Measurements from ENCODE around the gene BTN2A1. TPM values are rescaled to one million over a fixed set of nuclear protein-coding genes. Genes with fewer than 3 reads are reported as not detected.
"Not testable (repeated sequence)": the region's sequence is repeated elsewhere in the genome, so short reads cannot be mapped to it uniquely, and the experiment has no call there.

Gene BTN2A1
- total RNA-seq, 1 donor from 2014 or later = 8.4 TPM

GRCh38 chr6:26418077-26418476 lies 39.7 kb upstream of the BTN2A1 start:
- H3K36me3 ChIP-seq (ENCODE audit: control insufficient read depth in 3 of 3, insufficient read depth in 3 of 3, low read length in 3 of 3) = not testable (repeated sequence)

GRCh38 chr6:26418795-26419194 lies 39.0 kb upstream of the BTN2A1 start:
- H3K4me3 ChIP-seq (ENCODE audit: low read length in 3 of 3); H3K27ac ChIP-seq (ENCODE audit: low read depth, low read length); H3K27me3 ChIP-seq (ENCODE audit: control insufficient read depth in 3 of 3, insufficient read depth in 3 of 3, low read length in 3 of 3); H3K9me3 ChIP-seq (ENCODE audit: control insufficient read depth in 3 of 3, low read length in 3 of 3); H3K9ac ChIP-seq (ENCODE audit: low read depth in 1 of 3, low read length in 3 of 3); H3K36me3 ChIP-seq (ENCODE audit: control insufficient read depth in 3 of 3, insufficient read depth in 3 of 3, low read length in 3 of 3): not testable (repeated sequence)
- peaks cover 4 to 19% (median 11%) of the 10 kb centered on the region in 3 donors for H3K4me1 ChIP-seq (ENCODE audit: control insufficient read depth in 3 of 3, insufficient read depth in 3 of 3, low read length in 3 of 3)

More at GRCh38 chr6:26418077-26418476, 39.7 kb upstream of the BTN2A1 start:
- H3K9me3 ChIP-seq (ENCODE audit: control insufficient read depth in 3 of 3, low read length in 3 of 3); H3K9ac ChIP-seq (ENCODE audit: low read depth in 1 of 3, low read length in 3 of 3); H3K4me3 ChIP-seq (ENCODE audit: low read length in 3 of 3); H3K27ac ChIP-seq (ENCODE audit: low read depth, low read length); H3K27me3 ChIP-seq (ENCODE audit: control insufficient read depth in 3 of 3, insufficient read depth in 3 of 3, low read length in 3 of 3): not testable (repeated sequence)
- peaks cover 4 to 18% (median 11%) of the 10 kb centered on the region in 3 donors for H3K4me1 ChIP-seq (ENCODE audit: control insufficient read depth in 3 of 3, insufficient read depth in 3 of 3, low read length in 3 of 3)

- H3K9me3 ChIP-seq (ENCODE audit: control insufficient read depth in 3 of 3, low read length in 3 of 3) = no peaks in the 10 kb centered on the region
- H3K27ac ChIP-seq (ENCODE audit: low read depth, low read length) = peak overlapping the region; percentile 64
- peak overlapping the region; percentile 61 to 95 (median 72) for H3K9ac ChIP-seq (ENCODE audit: low read depth in 1 of 3, low read length in 3 of 3)
- H3K4me1 ChIP-seq (ENCODE audit: control insufficient read depth in 3 of 3, insufficient read depth in 3 of 3, low read length in 3 of 3) = peaks cover 4 to 23% (median 11%) of the 10 kb centered on the region in 3 donors
- H3K36me3 ChIP-seq (ENCODE audit: control insufficient read depth in 3 of 3, insufficient read depth in 3 of 3, low read length in 3 of 3) = peaks cover 0 to 3% (median 2%) of the 10 kb centered on the region in 3 donors
- H3K27me3 ChIP-seq (ENCODE audit: control insufficient read depth in 3 of 3, insufficient read depth in 3 of 3, low read length in 3 of 3) = no peaks in the 10 kb centered on the region
- H3K4me3 ChIP-seq (ENCODE audit: low read length in 3 of 3) = peak overlapping the region; percentile 54 to 85 (median 72)
Measured at GRCh38 chr6:26420688-26421171, 37.0 kb upstream of the BTN2A1 start.

GRCh38 chr6:26421259-26422144 lies 36.3 kb upstream of the BTN2A1 start:
- peaks cover 0 to 9% (median 8%) of the 10 kb centered on the region in 3 donors for H3K36me3 ChIP-seq (ENCODE audit: control insufficient read depth in 3 of 3, insufficient read depth in 3 of 3, low read length in 3 of 3)
- peak overlapping the region; percentile 72 to 92 (median 85) for H3K4me3 ChIP-seq (ENCODE audit: low read length in 3 of 3)
- peak overlapping the region; percentile 64 for H3K27ac ChIP-seq (ENCODE audit: low read depth, low read length)
- no peaks in the 10 kb centered on the region for H3K9me3 ChIP-seq (ENCODE audit: control insufficient read depth in 3 of 3, low read length in 3 of 3)
- H3K4me1 ChIP-seq (ENCODE audit: control insufficient read depth in 3 of 3, insufficient read depth in 3 of 3, low read length in 3 of 3) = peaks cover 4 to 23% (median 11%) of the 10 kb centered on the region in 3 donors
- H3K27me3 ChIP-seq (ENCODE audit: control insufficient read depth in 3 of 3, insufficient read depth in 3 of 3, low read length in 3 of 3) = no peaks in the 10 kb centered on the region
- peak overlapping the region; percentile 72 to 95 (median 85) for H3K9ac ChIP-seq (ENCODE audit: low read depth in 1 of 3, low read length in 3 of 3)

- H3K27ac ChIP-seq (ENCODE audit: low read depth, low read length) = no peak overlapping the region
- no peak overlapping the region for H3K9ac ChIP-seq (ENCODE audit: low read depth in 1 of 3, low read length in 3 of 3)
- H3K9me3 ChIP-seq (ENCODE audit: control insufficient read depth in 3 of 3, low read length in 3 of 3) = no peaks in the 10 kb centered on the region
- H3K4me3 ChIP-seq (ENCODE audit: low read length in 3 of 3) = peak overlapping the region in 2 of 3 donors; percentile 85 to 92
- no peaks in the 10 kb centered on the region for H3K27me3 ChIP-seq (ENCODE audit: control insufficient read depth in 3 of 3, insufficient read depth in 3 of 3, low read length in 3 of 3)
- H3K36me3 ChIP-seq (ENCODE audit: control insufficient read depth in 3 of 3, insufficient read depth in 3 of 3, low read length in 3 of 3) = peaks cover 0 to 15% (median 11%) of the 10 kb centered on the region in 3 donors
- peaks cover 4 to 23% (median 11%) of the 10 kb centered on the region in 3 donors for H3K4me1 ChIP-seq (ENCODE audit: control insufficient read depth in 3 of 3, insufficient read depth in 3 of 3, low read length in 3 of 3)
Measured at GRCh38 chr6:26422329-26422728, 35.4 kb upstream of the BTN2A1 start.

- no peaks in the 10 kb centered on the region for H3K9me3 ChIP-seq (ENCODE audit: control insufficient read depth in 3 of 3, low read length in 3 of 3)
Measured at GRCh38 chr6:26426691-26427450, 30.9 kb upstream of the BTN2A1 start.

GRCh38 chr6:26427451-26427809 lies 30.3 kb upstream of the BTN2A1 start:
- Histone ChIP-seq H3K27me3 (ENCODE audit: control insufficient read depth in 3 of 3, insufficient read depth in 3 of 3, low read length in 3 of 3) (no peaks in the 10 kb centered on the region), H3K36me3 (ENCODE audit: control insufficient read depth in 3 of 3, insufficient read depth in 3 of 3, low read length in 3 of 3) (peaks cover 5 to 26% (median 19%) of the 10 kb centered on the region in 3 donors), H3K4me1 (ENCODE audit: control insufficient read depth in 3 of 3, insufficient read depth in 3 of 3, low read length in 3 of 3) (peaks cover 0 to 10% (median 0%) of the 10 kb centered on the region in 3 donors), H3K27ac (ENCODE audit: low read depth, low read length) (no peak overlapping the region), H3K4me3 (ENCODE audit: low read length in 3 of 3) (no peak overlapping the region), H3K9me3 (ENCODE audit: control insufficient read depth in 3 of 3, low read length in 3 of 3) (no peaks in the 10 kb centered on the region), H3K9ac (ENCODE audit: low read depth in 1 of 3, low read length in 3 of 3) (no peak overlapping the region)

More at GRCh38 chr6:26426691-26427450, 30.9 kb upstream of the BTN2A1 start:
- no peaks in the 10 kb centered on the region for H3K27me3 ChIP-seq (ENCODE audit: control insufficient read depth in 3 of 3, insufficient read depth in 3 of 3, low read length in 3 of 3)
- H3K36me3 ChIP-seq (ENCODE audit: control insufficient read depth in 3 of 3, insufficient read depth in 3 of 3, low read length in 3 of 3) = peaks cover 5 to 26% (median 19%) of the 10 kb centered on the region in 3 donors
- H3K27ac ChIP-seq (ENCODE audit: low read depth, low read length) = no peak overlapping the region
- H3K9ac ChIP-seq (ENCODE audit: low read depth in 1 of 3, low read length in 3 of 3) = no peak overlapping the region
- peaks cover 0 to 14% (median 3%) of the 10 kb centered on the region in 3 donors for H3K4me1 ChIP-seq (ENCODE audit: control insufficient read depth in 3 of 3, insufficient read depth in 3 of 3, low read length in 3 of 3)
- H3K4me3 ChIP-seq (ENCODE audit: low read length in 3 of 3) = no peak overlapping the region

- Histone ChIP-seq H3K4me3 (ENCODE audit: low read length in 3 of 3) (no peak overlapping the region), H3K4me1 (ENCODE audit: control insufficient read depth in 3 of 3, insufficient read depth in 3 of 3, low read length in 3 of 3) (peaks cover 0 to 5% (median 0%) of the 10 kb centered on the region in 3 donors), H3K36me3 (ENCODE audit: control insufficient read depth in 3 of 3, insufficient read depth in 3 of 3, low read length in 3 of 3) (peaks cover 5 to 24% (median 16%) of the 10 kb centered on the region in 3 donors), H3K9me3 (ENCODE audit: control insufficient read depth in 3 of 3, low read length in 3 of 3) (no peaks in the 10 kb centered on the region), H3K27me3 (ENCODE audit: control insufficient read depth in 3 of 3, insufficient read depth in 3 of 3, low read length in 3 of 3) (no peaks in the 10 kb centered on the region), H3K9ac (ENCODE audit: low read depth in 1 of 3, low read length in 3 of 3) (no peak overlapping the region), H3K27ac (ENCODE audit: low read depth, low read length) (no peak overlapping the region)
Measured at GRCh38 chr6:26428206-26428605, 29.5 kb upstream of the BTN2A1 start.

- Histone ChIP-seq H3K4me3 (ENCODE audit: low read length in 3 of 3) (no peak overlapping the region), H3K27ac (ENCODE audit: low read depth, low read length) (no peak overlapping the region), H3K36me3 (ENCODE audit: control insufficient read depth in 3 of 3, insufficient read depth in 3 of 3, low read length in 3 of 3) (peaks cover 5 to 24% (median 16%) of the 10 kb centered on the region in 3 donors), H3K27me3 (ENCODE audit: control insufficient read depth in 3 of 3, insufficient read depth in 3 of 3, low read length in 3 of 3) (no peaks in the 10 kb centered on the region), H3K9me3 (ENCODE audit: control insufficient read depth in 3 of 3, low read length in 3 of 3) (no peaks in the 10 kb centered on the region), H3K9ac (ENCODE audit: low read depth in 1 of 3, low read length in 3 of 3) (no peak overlapping the region), H3K4me1 (ENCODE audit: control insufficient read depth in 3 of 3, insufficient read depth in 3 of 3, low read length in 3 of 3) (no peaks in the 10 kb centered on the region)
Measured at GRCh38 chr6:26430787-26431186, 27.0 kb upstream of the BTN2A1 start.
